SK-N-SH treated with all-trans-retinoic acid at 6 μM for 48 hours (cell line): ENCODE results near the gene ZNF473.
"Not testable (repeated sequence)": the region's sequence is repeated elsewhere in the genome, so short reads cannot be mapped to it uniquely, and the experiment has no call there.

Experiments used
- ATAC-seq: fragments of 200-7000 bp; cut with Tn5 transposase; 3 replicates; pipeline ENCODE4 v1.9.1; 2020; ENCODE audit warnings: mild to moderate bottlenecking, moderate library complexity
- ARNTL ChIP-seq: fragments of 450-650 bp; formaldehyde crosslinking; IDR thresholded peaks from 2 replicates; pipeline ENCODE4 v1.5.0; 2020; ENCODE audit warnings: low read depth, mild to moderate bottlenecking, moderate library complexity, borderline replicate concordance
- BACH2 ChIP-seq: fragments of 250-450 bp; sonication (Bioruptor Pico); IDR thresholded peaks from 2 replicates; pipeline ENCODE4 v1.9.0; 2021; ENCODE audit warnings: mild to moderate bottlenecking, borderline replicate concordance
- CSDC2 ChIP-seq: fragments of 250-450 bp; sonication (Bioruptor Pico); IDR thresholded peaks from 2 replicates; pipeline ENCODE4 v1.5.0; 2020; ENCODE audit warnings: mild to moderate bottlenecking, moderate library complexity
- ESRRG ChIP-seq: fragments of 250-450 bp; sonication (Bioruptor Pico); IDR thresholded peaks from 2 replicates; pipeline ENCODE4 v1.6.1; 2021; ENCODE audit warnings: mild to moderate bottlenecking
- GLIS3 ChIP-seq: fragments of 250-450 bp; sonication (Bioruptor Pico); IDR thresholded peaks from 2 replicates; pipeline ENCODE4 v1.5.0; 2020; ENCODE audit warnings: mild to moderate bottlenecking, moderate library complexity
- ISL1 ChIP-seq: fragments of 250-450 bp; sonication (Bioruptor Pico); IDR thresholded peaks from 2 replicates; pipeline ENCODE4 v2.1.2; 2022; ENCODE audit warnings: mild to moderate bottlenecking, moderate library complexity
- OSR1 ChIP-seq: fragments of 250-450 bp; sonication (Bioruptor Pico); IDR thresholded peaks from 2 replicates; pipeline ENCODE4 v1.8.0; 2022; ENCODE audit warnings: moderate library complexity, mild to moderate bottlenecking, inconsistent platforms
- RARB ChIP-seq: fragments of 250-450 bp; sonication (Bioruptor Pico); IDR thresholded peaks from 2 replicates; pipeline ENCODE4 v1.8.0; 2021; ENCODE audit warnings: mild to moderate bottlenecking, moderate library complexity
- SNAI2 ChIP-seq: fragments of 250-450 bp; sonication (Bioruptor Pico); IDR thresholded peaks from 2 replicates; pipeline ENCODE4 v1.5.0; 2020; ENCODE audit warnings: mild to moderate bottlenecking, moderate library complexity
- TCF4 ChIP-seq: fragments of 250-450 bp; sonication (Bioruptor Pico); IDR thresholded peaks from 2 replicates; pipeline ENCODE4 v1.8.0; 2021; ENCODE audit warnings: mild to moderate bottlenecking, moderate library complexity, borderline replicate concordance
- TOX ChIP-seq: fragments of 250-450 bp; sonication (Bioruptor Pico); IDR thresholded peaks from 2 replicates; pipeline ENCODE4 v1.8.0; 2021; ENCODE audit warnings: mild to moderate bottlenecking, moderate library complexity, borderline replicate concordance
- ZFP3 ChIP-seq: fragments of 250-450 bp; sonication (Bioruptor Pico); IDR thresholded peaks from 2 replicates; pipeline ENCODE4 v1.5.0; 2020; ENCODE audit warnings: mild to moderate bottlenecking, moderate library complexity
- ZFP30 ChIP-seq: fragments of 450-650 bp; formaldehyde crosslinking; IDR thresholded peaks from 2 replicates; pipeline ENCODE4 v1.5.0; 2022; ENCODE audit warnings: mild to moderate bottlenecking, moderate library complexity
- ZNF565 ChIP-seq: fragments of 450-650 bp; formaldehyde crosslinking; conservative IDR thresholded peaks from 2 replicates; pipeline ENCODE4 v1.5.0; 2020; ENCODE audit warnings: low read depth, mild to moderate bottlenecking, moderate library complexity
- ZNF70 ChIP-seq: fragments of 450-650 bp; formaldehyde crosslinking; IDR thresholded peaks from 2 replicates; pipeline ENCODE4 v1.5.0; 2020; ENCODE audit warnings: mild to moderate bottlenecking, moderate library complexity
- ZNF8 ChIP-seq: fragments of 450-650 bp; formaldehyde crosslinking; IDR thresholded peaks from 2 replicates; pipeline ENCODE4 v1.5.0; 2020; ENCODE audit warnings: mild to moderate bottlenecking, moderate library complexity
- TF ChIP-seq, protein P1 (sequence below): fragments of 250-450 bp; sonication (Bioruptor Pico); IDR thresholded peaks from 2 replicates; pipeline ENCODE4 v1.5.0; 2020; ENCODE audit warnings: mild to moderate bottlenecking, moderate library complexity
- TF ChIP-seq, protein P2 (sequence below): fragments of 250-450 bp; sonication (Bioruptor Pico); IDR thresholded peaks from 2 replicates; pipeline ENCODE4 v1.5.1; 2020; ENCODE audit warnings: low read depth, mild to moderate bottlenecking, moderate library complexity
- TF ChIP-seq, protein P3 (sequence below): fragments of 250-450 bp; sonication (Bioruptor Pico); IDR thresholded peaks from 2 replicates; pipeline ENCODE4 v1.8.0; 2020; ENCODE audit warnings: mild to moderate bottlenecking, moderate library complexity, borderline replicate concordance
- TF ChIP-seq, protein P4 (sequence below): fragments of 250-450 bp; sonication (Bioruptor Pico); IDR thresholded peaks from 2 replicates; pipeline ENCODE4 v1.5.1; 2021; ENCODE audit warnings: mild to moderate bottlenecking, moderate library complexity

Gene ZNF473

DNA sequence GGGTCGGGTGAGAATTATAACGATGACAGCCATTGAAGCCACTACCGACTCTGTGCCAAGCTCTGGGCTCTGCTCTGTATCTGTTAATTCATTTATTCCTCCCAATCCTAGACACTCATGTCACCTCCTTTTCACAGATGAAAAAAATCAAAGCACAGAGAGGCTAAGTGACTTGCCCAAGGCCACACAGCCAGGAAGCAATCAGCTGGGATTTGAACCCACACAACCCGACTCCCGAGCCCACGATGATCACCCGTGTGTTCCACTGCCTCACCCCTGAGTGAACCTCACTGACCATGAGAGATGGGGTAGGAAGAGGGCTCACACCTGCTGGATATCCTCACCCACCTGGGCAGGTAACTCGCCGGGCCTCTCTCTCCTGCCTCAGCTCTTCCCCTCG is 40.1 kb downstream of the ZNF473 start:
- TF ChIP-seq TOX (CRISPR knock-in tag): no peak
- no peak for TF ChIP-seq RARB
- TF ChIP-seq ESRRG: no peak
- TF ChIP-seq ISL1 (CRISPR knock-in tag): no peak
- no peak for TF ChIP-seq BACH2 (CRISPR knock-in tag)
- TF ChIP-seq OSR1 (CRISPR knock-in tag): no peak
- no peak for TF ChIP-seq ZFP3 (CRISPR knock-in tag)
- no peak for TF ChIP-seq ARNTL
- no peak for TF ChIP-seq ZNF565 (CRISPR knock-in tag)
- no peak for TF ChIP-seq TCF4
- TF ChIP-seq, protein P1, sequence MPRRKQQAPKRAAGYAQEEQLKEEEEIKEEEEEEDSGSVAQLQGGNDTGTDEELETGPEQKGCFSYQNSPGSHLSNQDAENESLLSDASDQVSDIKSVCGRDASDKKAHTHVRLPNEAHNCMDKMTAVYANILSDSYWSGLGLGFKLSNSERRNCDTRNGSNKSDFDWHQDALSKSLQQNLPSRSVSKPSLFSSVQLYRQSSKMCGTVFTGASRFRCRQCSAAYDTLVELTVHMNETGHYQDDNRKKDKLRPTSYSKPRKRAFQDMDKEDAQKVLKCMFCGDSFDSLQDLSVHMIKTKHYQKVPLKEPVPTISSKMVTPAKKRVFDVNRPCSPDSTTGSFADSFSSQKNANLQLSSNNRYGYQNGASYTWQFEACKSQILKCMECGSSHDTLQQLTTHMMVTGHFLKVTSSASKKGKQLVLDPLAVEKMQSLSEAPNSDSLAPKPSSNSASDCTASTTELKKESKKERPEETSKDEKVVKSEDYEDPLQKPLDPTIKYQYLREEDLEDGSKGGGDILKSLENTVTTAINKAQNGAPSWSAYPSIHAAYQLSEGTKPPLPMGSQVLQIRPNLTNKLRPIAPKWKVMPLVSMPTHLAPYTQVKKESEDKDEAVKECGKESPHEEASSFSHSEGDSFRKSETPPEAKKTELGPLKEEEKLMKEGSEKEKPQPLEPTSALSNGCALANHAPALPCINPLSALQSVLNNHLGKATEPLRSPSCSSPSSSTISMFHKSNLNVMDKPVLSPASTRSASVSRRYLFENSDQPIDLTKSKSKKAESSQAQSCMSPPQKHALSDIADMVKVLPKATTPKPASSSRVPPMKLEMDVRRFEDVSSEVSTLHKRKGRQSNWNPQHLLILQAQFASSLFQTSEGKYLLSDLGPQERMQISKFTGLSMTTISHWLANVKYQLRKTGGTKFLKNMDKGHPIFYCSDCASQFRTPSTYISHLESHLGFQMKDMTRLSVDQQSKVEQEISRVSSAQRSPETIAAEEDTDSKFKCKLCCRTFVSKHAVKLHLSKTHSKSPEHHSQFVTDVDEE (CRISPR knock-in tag): no peak
- TF ChIP-seq ZFP30: no peak
- TF ChIP-seq, protein P2, sequence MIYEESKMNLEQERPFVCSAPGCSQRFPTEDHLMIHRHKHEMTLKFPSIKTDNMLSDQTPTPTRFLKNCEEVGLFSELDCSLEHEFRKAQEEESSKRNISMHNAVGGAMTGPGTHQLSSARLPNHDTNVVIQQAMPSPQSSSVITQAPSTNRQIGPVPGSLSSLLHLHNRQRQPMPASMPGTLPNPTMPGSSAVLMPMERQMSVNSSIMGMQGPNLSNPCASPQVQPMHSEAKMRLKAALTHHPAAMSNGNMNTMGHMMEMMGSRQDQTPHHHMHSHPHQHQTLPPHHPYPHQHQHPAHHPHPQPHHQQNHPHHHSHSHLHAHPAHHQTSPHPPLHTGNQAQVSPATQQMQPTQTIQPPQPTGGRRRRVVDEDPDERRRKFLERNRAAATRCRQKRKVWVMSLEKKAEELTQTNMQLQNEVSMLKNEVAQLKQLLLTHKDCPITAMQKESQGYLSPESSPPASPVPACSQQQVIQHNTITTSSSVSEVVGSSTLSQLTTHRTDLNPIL: no peak
- no peak for TF ChIP-seq ZNF8
- no peak for TF ChIP-seq CSDC2 (CRISPR knock-in tag)
- TF ChIP-seq, protein P3, sequence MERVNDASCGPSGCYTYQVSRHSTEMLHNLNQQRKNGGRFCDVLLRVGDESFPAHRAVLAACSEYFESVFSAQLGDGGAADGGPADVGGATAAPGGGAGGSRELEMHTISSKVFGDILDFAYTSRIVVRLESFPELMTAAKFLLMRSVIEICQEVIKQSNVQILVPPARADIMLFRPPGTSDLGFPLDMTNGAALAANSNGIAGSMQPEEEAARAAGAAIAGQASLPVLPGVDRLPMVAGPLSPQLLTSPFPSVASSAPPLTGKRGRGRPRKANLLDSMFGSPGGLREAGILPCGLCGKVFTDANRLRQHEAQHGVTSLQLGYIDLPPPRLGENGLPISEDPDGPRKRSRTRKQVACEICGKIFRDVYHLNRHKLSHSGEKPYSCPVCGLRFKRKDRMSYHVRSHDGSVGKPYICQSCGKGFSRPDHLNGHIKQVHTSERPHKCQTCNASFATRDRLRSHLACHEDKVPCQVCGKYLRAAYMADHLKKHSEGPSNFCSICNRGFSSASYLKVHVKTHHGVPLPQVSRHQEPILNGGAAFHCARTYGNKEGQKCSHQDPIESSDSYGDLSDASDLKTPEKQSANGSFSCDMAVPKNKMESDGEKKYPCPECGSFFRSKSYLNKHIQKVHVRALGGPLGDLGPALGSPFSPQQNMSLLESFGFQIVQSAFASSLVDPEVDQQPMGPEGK: no peak
- no peak for ATAC-seq

DNA sequence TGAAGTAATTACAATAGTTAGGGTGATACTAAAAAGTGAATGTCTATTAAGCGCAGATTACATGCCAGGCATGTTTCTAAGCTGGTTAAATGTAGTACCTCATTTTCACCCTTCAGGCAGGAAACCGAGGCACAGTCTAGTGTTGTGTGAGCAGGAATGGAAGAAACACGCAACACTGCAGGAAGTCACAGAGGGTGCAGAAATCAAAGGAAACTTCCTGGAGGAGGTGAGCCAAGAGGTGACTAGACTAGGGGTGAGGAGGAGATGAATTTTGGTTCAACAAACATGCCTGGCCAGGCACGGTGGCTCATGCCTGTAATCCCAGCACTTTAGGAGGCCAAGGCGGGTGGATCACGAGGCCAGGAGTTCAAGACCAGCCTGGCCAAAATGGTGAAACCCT is 41.8 kb downstream of the ZNF473 start:
- ATAC-seq: no peak
- no peak for TF ChIP-seq ZFP30
- TF ChIP-seq ESRRG: no peak
- TF ChIP-seq, protein P2: no peak
- TF ChIP-seq ZNF70 (CRISPR knock-in tag): no peak
- TF ChIP-seq, protein P3: no peak
- no peak for TF ChIP-seq ZNF565 (CRISPR knock-in tag)
- no peak for TF ChIP-seq ISL1 (CRISPR knock-in tag)
- no peak for TF ChIP-seq CSDC2 (CRISPR knock-in tag)
- TF ChIP-seq, protein P4, sequence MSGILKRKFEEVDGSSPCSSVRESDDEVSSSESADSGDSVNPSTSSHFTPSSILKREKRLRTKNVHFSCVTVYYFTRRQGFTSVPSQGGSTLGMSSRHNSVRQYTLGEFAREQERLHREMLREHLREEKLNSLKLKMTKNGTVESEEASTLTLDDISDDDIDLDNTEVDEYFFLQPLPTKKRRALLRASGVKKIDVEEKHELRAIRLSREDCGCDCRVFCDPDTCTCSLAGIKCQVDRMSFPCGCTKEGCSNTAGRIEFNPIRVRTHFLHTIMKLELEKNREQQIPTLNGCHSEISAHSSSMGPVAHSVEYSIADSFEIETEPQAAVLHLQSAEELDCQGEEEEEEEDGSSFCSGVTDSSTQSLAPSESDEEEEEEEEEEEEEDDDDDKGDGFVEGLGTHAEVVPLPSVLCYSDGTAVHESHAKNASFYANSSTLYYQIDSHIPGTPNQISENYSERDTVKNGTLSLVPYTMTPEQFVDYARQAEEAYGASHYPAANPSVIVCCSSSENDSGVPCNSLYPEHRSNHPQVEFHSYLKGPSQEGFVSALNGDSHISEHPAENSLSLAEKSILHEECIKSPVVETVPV: no peak
- no peak for TF ChIP-seq SNAI2
- no peak for TF ChIP-seq ZFP3 (CRISPR knock-in tag)
- TF ChIP-seq GLIS3 (CRISPR knock-in tag): no peak

DNA sequence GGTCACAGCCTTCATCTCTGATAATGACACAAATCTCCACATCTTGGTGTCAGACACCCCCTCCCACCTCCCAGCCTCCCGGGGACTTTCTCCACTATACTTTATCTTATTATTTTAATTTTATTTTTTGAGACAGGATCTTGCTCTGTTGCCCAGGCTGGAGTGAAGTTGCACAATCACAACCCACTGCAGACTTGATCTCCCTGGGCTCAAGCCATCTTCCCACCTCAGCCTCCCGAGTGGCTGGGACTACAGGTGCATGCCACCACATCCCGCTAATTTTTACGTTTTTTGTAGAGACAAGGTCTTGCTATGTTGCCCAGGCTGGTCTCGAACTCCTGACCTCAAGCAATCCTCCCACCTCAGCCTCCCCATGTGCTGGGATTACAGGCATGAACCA is 42.6 kb downstream of the ZNF473 start:
- not testable (repeated sequence) for ATAC-seq

DNA sequence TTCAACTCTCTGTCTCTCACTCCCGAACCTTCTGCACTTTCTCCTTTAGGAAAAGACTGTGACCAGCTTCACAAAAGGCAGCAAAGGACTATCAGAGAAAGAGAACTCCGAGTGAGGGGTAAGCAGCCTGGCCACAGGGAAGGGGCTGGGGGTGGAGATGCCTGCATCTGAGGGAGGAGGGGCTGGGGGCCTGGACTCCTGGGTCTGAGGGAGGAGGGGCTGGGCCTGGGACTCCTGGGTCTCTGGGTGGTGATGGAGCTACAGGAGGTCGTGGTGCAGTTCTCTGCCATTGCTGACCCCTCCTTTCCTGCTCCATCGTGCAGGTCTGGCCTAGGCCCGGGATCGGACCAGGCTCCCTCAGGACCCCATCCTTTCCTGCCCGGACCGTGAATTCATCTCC is 49.3 kb downstream of the ZNF473 start:
- ATAC-seq: not testable (repeated sequence)

DNA sequence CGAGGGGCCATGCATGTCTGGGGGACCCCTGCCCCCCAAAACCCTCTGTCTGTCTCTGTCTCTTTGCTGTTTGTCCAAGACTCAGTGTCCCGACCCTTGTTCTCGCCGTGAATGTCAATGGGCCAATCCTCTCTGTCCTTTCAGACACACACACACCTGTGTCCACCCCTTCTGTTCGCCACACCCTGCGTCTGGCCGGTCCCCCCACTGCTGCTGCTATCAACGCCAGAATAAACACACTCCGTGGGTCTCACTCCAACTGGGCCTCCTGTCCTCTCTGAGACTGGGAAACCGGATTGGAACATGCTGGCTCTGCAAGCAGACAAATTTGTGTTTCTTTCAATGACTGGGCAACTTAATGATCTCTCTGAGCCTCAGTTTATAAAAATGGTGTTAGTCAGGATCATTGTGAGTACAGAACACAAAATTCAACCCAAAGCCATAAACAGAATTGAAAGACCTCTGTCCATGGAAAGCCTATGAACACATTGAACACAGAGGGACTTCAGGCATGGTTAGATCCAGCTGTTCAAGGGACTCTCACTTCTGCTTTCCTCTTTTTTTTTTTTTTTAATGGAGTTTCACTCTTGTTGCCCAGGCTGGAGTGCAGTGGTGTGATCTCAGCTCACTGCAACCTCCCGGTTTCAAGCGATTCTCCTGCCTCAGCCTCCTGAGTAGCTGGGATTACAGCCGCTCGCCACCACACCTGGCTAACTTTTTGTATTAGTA is 50.0 kb downstream of the ZNF473 start:
- not testable (repeated sequence) for ATAC-seq

DNA sequence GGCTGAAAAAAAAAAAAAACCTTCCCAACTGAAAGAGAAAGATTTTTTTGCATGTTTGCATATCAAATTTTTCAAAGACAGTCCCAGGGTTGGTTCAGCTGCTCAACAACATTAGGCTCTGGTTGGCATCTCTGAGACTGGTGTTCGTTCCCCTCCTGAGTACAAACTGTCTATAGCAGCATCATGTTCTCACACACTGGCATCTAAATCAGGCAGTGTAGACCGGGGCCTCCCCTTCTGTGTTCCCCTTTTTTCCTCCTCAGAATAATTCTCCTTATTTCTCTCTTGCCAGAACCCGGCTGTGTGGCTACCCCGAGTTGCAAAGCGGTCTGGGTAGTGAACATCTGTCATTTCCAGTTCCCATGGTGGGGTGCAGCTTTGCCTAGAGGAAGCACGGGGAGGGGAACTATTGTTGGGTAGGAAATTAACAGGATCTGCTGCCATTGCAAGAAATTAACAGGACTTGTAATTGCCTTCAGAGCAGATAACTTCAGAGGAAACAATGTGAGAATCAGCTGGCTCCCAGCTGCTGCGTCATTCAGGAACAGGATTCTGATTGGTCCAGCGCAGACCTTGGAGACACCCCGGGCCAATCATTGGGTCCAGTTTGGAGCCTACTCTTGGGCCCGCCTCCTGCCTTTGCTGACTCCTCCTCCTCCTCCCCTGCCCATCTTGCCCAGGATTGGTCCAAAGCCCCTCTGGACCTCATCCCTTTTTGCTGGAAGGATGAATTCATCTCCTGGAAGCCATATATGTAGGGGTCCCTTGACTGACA is 51.0 kb downstream of the ZNF473 start:
- ATAC-seq: peak; percentile 78

DNA sequence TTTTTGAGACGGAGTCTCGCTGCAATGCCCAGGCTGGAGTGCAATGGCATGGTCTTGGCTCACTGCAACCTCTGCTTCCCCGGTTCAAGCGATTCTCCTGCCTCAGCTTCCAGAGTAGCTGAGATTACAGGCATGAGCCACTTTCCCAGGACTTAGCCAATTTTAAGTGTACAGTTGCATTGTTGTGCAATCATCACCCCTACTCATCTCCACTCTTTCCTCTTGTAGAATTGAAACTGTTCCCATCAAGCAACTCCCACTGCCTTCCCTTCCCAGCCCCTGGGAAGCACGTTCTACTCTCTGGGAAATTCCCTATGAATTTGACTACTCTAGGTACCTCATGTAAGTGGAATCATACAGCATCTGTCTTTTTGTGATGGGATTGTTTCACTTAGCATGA is 53.2 kb downstream of the ZNF473 start:
- ATAC-seq: not testable (repeated sequence)

DNA sequence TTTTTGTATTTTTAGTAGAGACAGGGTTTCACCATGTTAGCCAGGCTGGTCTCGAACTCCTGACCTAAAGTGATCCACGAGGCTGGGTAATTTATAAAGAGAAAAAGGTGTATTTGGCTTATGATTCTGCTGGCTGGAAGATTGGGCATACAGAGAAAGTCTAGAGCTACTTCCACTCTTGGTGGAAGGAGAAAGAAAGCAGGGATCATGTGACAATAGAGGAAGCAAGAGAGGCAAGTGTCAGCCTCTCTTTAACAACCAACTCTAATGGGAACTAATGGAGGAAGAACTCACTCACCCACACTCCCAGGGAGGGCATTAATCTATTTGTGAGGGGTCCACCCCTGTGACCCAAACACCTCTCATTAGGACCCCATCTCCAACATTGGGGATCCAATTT is 58.6 kb downstream of the ZNF473 start:
- ATAC-seq: not testable (repeated sequence)
